LNCaP clone FGC (cell line): ENCODE results near the gene SDK2.

Experiments
- DNase-seq: peaks from one replicate; pipeline ENCODE4 v3.0.0-alpha.2; 2011; ENCODE audit warnings: low read depth
- H3K4me3 ChIP-seq: 2 replicates; pipeline ENCODE4 v1.5.1; 2011; ENCODE audit warnings: mild to moderate bottlenecking, low read depth, low read length, control low read depth
- TF ChIP-seq, protein P1 (sequence below): IDR thresholded peaks from 2 replicates; pipeline ENCODE4 v1.5.1; 2012; ENCODE audit warnings: mild to moderate bottlenecking; ENCODE audit not compliant: control insufficient read depth, insufficient read depth; ENCODE audit errors: extremely low read depth

Gene SDK2

DNA sequence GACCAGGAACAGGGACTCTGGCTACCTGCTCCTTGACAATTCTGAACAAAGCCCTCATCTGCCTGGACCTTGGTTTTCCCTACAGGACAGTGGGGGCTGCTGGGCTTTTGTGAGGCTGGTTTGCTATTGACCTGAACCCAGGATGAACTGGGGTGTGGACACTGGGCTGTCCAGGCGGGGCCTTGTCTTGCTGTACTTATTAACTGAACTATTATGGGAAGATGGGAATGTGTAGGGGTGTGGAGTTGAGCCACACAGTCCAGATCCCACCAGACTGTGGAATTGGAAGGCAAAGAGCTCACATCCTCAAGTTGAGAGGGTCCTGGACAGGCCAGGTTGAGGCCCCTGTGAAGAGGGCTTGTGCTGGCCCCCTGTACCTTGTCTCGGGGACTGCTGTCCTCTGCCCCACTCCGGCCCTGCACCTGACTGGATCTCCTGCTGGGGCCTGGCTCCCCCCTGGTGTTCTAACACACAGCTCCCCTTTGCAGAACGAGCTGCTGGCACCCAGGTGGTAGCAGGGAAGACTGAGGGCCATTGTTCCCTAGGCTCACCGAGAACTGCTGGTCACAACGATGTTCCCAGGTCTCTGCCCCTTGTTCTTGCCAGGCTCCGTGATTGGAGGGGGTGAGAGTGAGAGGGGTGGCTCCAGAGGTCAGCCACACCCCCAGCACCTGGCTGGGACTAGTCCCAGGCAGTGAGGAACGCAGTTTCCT, 280.6 kb downstream of the SDK2 start:
- no peak for DNase-seq
- no peak overlapping the region for H3K4me3 ChIP-seq
- TF ChIP-seq, protein P1, sequence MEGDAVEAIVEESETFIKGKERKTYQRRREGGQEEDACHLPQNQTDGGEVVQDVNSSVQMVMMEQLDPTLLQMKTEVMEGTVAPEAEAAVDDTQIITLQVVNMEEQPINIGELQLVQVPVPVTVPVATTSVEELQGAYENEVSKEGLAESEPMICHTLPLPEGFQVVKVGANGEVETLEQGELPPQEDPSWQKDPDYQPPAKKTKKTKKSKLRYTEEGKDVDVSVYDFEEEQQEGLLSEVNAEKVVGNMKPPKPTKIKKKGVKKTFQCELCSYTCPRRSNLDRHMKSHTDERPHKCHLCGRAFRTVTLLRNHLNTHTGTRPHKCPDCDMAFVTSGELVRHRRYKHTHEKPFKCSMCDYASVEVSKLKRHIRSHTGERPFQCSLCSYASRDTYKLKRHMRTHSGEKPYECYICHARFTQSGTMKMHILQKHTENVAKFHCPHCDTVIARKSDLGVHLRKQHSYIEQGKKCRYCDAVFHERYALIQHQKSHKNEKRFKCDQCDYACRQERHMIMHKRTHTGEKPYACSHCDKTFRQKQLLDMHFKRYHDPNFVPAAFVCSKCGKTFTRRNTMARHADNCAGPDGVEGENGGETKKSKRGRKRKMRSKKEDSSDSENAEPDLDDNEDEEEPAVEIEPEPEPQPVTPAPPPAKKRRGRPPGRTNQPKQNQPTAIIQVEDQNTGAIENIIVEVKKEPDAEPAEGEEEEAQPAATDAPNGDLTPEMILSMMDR: no peak

DNA sequence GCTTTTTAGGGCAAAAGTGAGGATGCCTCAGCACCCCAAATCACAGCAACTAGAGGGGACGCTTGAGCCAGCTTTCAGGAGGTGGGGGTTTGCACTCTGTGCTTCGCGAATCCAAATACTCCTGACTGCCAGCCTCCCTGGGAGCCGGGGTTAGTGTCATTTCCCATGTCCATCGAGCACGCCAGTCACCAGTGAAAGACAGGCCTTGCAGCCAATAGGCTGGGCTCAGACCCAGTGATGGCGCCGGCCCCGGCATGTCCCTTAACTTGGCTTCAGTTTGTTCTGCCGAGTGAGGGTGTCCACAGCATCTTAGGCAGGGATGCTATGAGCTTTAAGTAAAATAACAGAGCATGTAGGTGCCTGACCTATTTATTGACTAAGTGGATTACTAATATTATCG, 281.5 kb downstream of the SDK2 start:
- no peak overlapping the region for H3K4me3 ChIP-seq
- TF ChIP-seq, protein P1: no peak
- DNase-seq: no peak

DNA sequence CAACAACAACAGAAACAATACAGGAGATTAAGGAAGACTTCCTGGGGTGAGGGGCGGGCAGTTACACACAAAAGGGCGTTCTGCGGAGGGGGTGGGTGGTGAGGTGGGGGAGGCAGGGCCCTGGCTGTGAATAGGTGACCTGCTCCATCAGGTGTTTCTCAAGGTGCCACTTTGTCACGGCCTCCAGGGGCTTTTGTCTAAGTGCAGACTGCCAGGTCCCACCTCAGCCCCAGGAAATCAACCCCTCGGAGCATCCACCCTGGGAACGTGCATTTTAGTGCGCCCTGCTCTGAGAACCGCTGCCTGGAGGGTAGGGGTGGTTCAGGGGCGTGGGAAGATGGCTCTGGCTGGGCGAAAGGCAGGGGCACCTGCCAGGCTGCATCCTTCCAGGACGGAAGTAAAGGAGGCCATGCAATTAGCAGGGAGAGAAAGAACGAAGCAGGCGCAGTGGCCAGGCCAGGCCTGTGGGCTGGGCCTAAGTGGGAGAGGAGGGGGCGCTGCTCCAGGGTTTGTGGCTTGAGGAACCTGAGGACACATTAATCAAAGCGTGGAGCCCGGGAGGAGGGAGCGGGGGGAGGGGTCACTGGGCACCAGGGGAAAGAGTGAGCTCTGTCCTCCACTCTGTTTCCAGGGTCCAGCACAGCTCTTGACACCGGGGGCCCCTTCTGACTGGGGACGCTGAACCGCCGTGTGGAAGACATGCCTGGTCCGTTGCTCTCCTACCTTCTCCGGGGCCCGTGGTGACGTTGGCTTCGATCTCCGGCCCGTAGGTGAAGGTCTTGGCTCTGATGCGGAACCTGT, 283.1 kb downstream of the SDK2 start:
- H3K4me3 ChIP-seq: no peak overlapping the region
- no peak for DNase-seq
- TF ChIP-seq, protein P1: no peak

DNA sequence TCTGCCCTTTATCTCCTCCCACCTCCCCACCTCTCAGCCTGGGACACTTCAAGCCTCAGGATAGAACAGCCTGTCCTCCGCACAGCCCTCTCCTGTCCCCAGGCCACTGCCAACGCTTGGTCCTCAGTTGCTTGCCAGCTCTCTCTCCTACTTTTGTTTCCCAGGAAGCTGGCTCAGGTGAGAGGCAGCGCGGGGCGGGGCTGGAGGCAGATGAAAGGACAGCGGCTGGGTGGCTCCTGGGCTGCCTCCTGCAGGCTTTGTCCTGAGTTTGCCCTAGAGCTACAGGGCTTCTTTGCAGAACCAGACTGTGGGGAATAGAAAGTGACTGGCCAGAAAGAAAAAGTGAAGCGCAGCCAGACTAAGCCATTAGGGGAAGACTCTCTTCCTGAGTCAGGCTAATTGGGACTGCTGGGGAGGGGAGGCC, 284.2 kb downstream of the SDK2 start:
- no peak overlapping the region for H3K4me3 ChIP-seq
- peak; percentile 88 for DNase-seq
- TF ChIP-seq, protein P1: peak; percentile 47

DNA sequence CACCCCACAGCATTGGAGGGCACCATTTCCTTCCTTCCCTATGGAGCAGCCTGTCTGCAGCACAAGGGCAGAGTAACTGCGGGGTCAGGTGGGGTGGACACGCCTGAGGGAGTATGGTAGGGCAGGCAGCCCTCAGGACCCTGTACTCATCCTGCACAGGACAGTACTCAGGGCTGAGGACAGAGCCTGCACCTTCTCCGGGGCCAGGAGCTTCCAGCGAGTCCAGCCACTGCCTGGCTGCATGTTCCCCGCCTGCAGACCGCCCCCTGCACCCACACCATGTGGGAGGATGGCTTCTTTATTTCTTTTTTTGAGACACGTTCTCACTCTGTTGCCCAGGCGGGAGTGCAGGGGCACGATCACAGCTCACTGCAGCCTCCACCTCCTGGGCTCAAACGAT, 284.9 kb downstream of the SDK2 start:
- TF ChIP-seq, protein P1: no peak
- no peak overlapping the region for H3K4me3 ChIP-seq

DNA sequence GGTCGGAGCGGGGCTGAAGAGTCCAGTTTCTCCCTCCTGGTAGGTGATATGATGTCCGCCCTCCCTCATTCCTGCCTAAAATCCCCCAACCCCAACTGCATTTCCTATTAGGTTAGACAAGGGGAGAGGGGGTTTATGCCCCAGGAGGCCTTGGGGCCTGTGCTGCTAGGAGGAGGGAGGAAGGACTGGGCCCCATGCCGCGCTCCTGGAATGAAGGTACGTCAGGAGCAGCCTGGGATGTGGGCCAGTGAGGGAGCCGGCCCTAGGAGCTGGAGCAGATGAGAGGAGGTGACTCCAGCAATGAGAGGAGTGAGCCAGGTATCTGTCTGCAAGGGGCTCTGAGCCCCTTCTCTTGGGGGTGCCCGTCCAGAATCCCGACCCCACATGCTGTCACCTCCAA, 285.6 kb downstream of the SDK2 start:
- no peak for DNase-seq
- H3K4me3 ChIP-seq: no peak overlapping the region

More for the DNA sequence above, 284.9 kb downstream of the SDK2 start:
- no peak for DNase-seq

More for the DNA sequence above, 285.6 kb downstream of the SDK2 start:
- TF ChIP-seq, protein P1: no peak
